ENCODE measurements around the gene TENT5C.

- TF ChIP-seq CTCF (conservative IDR thresholded peaks at IDR 0.05; ENCODE audit: low read length) (no peak), EZH2phosphoT487 (IDR thresholded peaks at IDR 0.05; ENCODE audit: borderline replicate concordance) (no peak)
These were observed 2.3 kb downstream of the TENT5C start for GRCh38 chr1:117608115-117608615.
